ENCODE data around the gene AUTS2.

DNA sequence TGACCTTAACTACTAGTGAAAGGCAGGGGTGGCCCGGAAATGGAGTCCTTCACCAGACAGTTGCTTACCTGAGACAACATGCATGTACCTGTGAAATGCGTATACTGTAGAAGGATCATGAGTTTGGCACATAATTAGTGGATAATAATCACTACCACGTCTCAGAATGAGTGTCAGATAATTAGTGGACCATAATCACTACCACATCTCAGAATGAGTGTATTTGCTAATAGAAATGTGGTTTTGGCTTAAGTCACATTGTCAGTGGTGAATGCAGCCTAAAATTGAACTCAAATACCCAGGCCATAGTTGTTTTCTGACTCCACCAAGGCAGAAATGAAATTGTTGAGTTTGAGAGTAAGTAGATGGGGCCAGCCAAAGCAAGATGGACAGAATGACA lies 1065.4 kb downstream of the AUTS2 start:
- TF ChIP-seq, protein P1, sequence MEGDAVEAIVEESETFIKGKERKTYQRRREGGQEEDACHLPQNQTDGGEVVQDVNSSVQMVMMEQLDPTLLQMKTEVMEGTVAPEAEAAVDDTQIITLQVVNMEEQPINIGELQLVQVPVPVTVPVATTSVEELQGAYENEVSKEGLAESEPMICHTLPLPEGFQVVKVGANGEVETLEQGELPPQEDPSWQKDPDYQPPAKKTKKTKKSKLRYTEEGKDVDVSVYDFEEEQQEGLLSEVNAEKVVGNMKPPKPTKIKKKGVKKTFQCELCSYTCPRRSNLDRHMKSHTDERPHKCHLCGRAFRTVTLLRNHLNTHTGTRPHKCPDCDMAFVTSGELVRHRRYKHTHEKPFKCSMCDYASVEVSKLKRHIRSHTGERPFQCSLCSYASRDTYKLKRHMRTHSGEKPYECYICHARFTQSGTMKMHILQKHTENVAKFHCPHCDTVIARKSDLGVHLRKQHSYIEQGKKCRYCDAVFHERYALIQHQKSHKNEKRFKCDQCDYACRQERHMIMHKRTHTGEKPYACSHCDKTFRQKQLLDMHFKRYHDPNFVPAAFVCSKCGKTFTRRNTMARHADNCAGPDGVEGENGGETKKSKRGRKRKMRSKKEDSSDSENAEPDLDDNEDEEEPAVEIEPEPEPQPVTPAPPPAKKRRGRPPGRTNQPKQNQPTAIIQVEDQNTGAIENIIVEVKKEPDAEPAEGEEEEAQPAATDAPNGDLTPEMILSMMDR (IDR thresholded peaks at IDR 0.05 in 8 of 11, conservative IDR thresholded peaks at IDR 0.05 in 3 of 11) = no peak
- TF ChIP-seq POLR2AphosphoS5 (IDR thresholded peaks at IDR 0.05) = no peak
- TF ChIP-seq POLR2A (IDR thresholded peaks at IDR 0.05) = no peak

Measured in spleen (tissue), 7 donors.